Natural killer cell (primary cell): ENCODE measurements around the gene ABCA4. TPM values are rescaled to one million over a fixed set of nuclear protein-coding genes. Genes with fewer than 3 reads are reported as not detected.

Experiments used
- ATAC-seq, 3 donors: fragments of 150-1000 bp in 2 of 3; fragments of 200-7000 bp in 1 of 3; cut with Tn5 transposase; 1 replicate in 1 of 3; 2 replicates in 2 of 3; pipeline ENCODE4 v1.10.0; 2021; ENCODE audit warnings: mild to moderate bottlenecking in 2 of 3, moderate library complexity in 2 of 3
- DNase-seq, 2 donors: peaks; one replicate each; pipeline versions ENCODE4 v3.0.0 to v3.0.0-alpha.2; 2013 to 2021; ENCODE audit warnings: mixed read lengths in 1 of 2
- H3K27ac ChIP-seq: one replicate; pipeline ENCODE4 v1.5.1; 2013; ENCODE audit warnings: mild to moderate bottlenecking, low read length
- H3K27me3 ChIP-seq: one replicate; pipeline ENCODE4 v1.6.1; 2013; ENCODE audit warnings: low read length; ENCODE audit not compliant: control insufficient read depth, insufficient read depth
- H3K36me3 ChIP-seq: one replicate; pipeline ENCODE4 v1.6.1; 2013; ENCODE audit warnings: low read length; ENCODE audit not compliant: control insufficient read depth, insufficient read depth
- H3K4me1 ChIP-seq: one replicate; pipeline ENCODE4 v1.6.1; 2013; ENCODE audit warnings: low read length; ENCODE audit not compliant: control insufficient read depth, insufficient read depth
- H3K4me3 ChIP-seq: one replicate; pipeline ENCODE4 v1.5.1; 2013; ENCODE audit warnings: low read length
- H3K9me3 ChIP-seq: one replicate; pipeline ENCODE4 v1.6.1; 2013; ENCODE audit warnings: low read length; ENCODE audit not compliant: control insufficient read depth, insufficient read depth
- H3K27ac Mint-ChIP-seq, 2 donors: one replicate each; pipeline ENCODE4 v1.8.0; 2022; ENCODE audit warnings: mild to moderate bottlenecking in 2 of 2, mixed read lengths in 2 of 2, moderate library complexity in 1 of 2
- H3K27me3 Mint-ChIP-seq, 2 donors: one replicate each; pipeline ENCODE4 v1.8.0; 2022; ENCODE audit warnings: low read depth in 2 of 2, mixed read lengths in 2 of 2
- H3K36me3 Mint-ChIP-seq: one replicate; pipeline ENCODE4 v1.8.0; 2022; ENCODE audit warnings: mixed read lengths
- H3K4me1 Mint-ChIP-seq, 2 donors: one replicate each; pipeline ENCODE4 v1.8.0; 2022; ENCODE audit warnings: mixed read lengths in 2 of 2
- H3K4me3 Mint-ChIP-seq: one replicate; pipeline ENCODE4 v1.8.0; 2022; ENCODE audit warnings: mild to moderate bottlenecking, moderate library complexity, mixed read lengths
- H3K9me3 Mint-ChIP-seq, 2 donors: one replicate each; pipeline ENCODE4 v1.8.0; 2022; ENCODE audit warnings: mixed read lengths in 2 of 2
- CTCF ChIP-seq: fragments of 200-600 bp; IDR thresholded peaks from one replicate; pipeline ENCODE4 v1.8.0; 2022; ENCODE audit warnings: antibody characterized with exemption
- WGBS: methylation state at CpG from one replicate; pipeline ENCODE4 v1.1.7; 2013; ENCODE audit warnings: missing lambda C conversion rate; ENCODE audit not compliant: insufficient coverage; 5-methylcytosine and 5-hydroxymethylcytosine counted together
- intact Hi-C: fragments of 100-400 bp; cut with micrococcal nuclease; formaldehyde crosslinking; loops from one replicate; pipeline ENCODE4 v1.14.2; 2022
- total RNA-seq, 4 donors: library from RNA; stranded (reverse); fragments of 120-200 nt in 1 of 4; gene quantifications; one replicate each; pipeline versions ENCODE4 v1.2.3 to v1.2.4, GENCODE V29; 2013 to 2022

The ABCA4 gene
- total RNA-seq, 3 donors from 2014 or later (not counting 1 experiment from before 2014, with no cell fraction given) = 0.48 TPM; not detected in 2

GRCh38 chr1:93990010-93990409 is 130.9 kb downstream of the ABCA4 start:
- Mint-ChIP-seq H3K27ac (peak overlapping the region; percentile 63 to 88), H3K4me3 (peak overlapping the region; percentile 58), H3K9me3 (no peaks in the 10 kb centered on the region), H3K27me3 (peaks cover 0 to 5% of the 10 kb centered on the region in 2 donors), H3K4me1 (peaks cover 44 to 68% of the 10 kb centered on the region in 2 donors), H3K36me3 (no peaks in the 10 kb centered on the region)
- peak overlapping the region; percentile 29 for H3K27ac ChIP-seq
- H3K4me3 ChIP-seq = no peak overlapping the region
- intact Hi-C loops = loop anchor here (2.0 kb wide), 1 partner anchor 27 kb away; no protein-coding TSS in a partner anchor
- TF ChIP-seq CTCF = no peak
- ATAC-seq (peak; percentile 18 to 51 (median 41)), DNase-seq (no peak)
- no peaks in the 10 kb centered on the region for H3K9me3 ChIP-seq
- H3K27me3 ChIP-seq = no peaks in the 10 kb centered on the region
- WGBS = 53% methylated on average over 5 of the region's 5 CpGs
- H3K36me3 ChIP-seq = no peaks in the 10 kb centered on the region
- peaks cover 24% of the 10 kb centered on the region for H3K4me1 ChIP-seq

GRCh38 chr1:93989601-93990000 is 131.3 kb downstream of the ABCA4 start:
- peaks cover 41 to 64% of the 10 kb centered on the region in 2 donors for H3K4me1 Mint-ChIP-seq
- Histone ChIP-seq H3K9me3 (no peaks in the 10 kb centered on the region), H3K4me3 (no peak overlapping the region), H3K36me3 (no peaks in the 10 kb centered on the region), H3K4me1 (peaks cover 24% of the 10 kb centered on the region), H3K27ac (no peak overlapping the region), H3K27me3 (no peaks in the 10 kb centered on the region)
- peaks cover 0 to 6% of the 10 kb centered on the region in 2 donors for H3K27me3 Mint-ChIP-seq
- WGBS = 98% methylated on average over 5 of the region's 5 CpGs
- intact Hi-C loops = no loop called here
- peak overlapping the region; percentile 63 to 88 for H3K27ac Mint-ChIP-seq
- DNase-seq (no peak), ATAC-seq (no peak)
- H3K4me3 Mint-ChIP-seq = no peak overlapping the region
- H3K9me3 Mint-ChIP-seq = no peaks in the 10 kb centered on the region
- TF ChIP-seq CTCF = no peak
- no peaks in the 10 kb centered on the region for H3K36me3 Mint-ChIP-seq

- no peak overlapping the region for H3K4me3 Mint-ChIP-seq
- no peak overlapping the region for H3K4me3 ChIP-seq
- H3K36me3 ChIP-seq = no peaks in the 10 kb centered on the region
- H3K9me3 ChIP-seq = no peaks in the 10 kb centered on the region
- ATAC-seq = no peak
- 80% methylated on average over 3 of the region's 3 CpGs for WGBS
- TF ChIP-seq CTCF = no peak
- peaks cover 24% of the 10 kb centered on the region for H3K4me1 ChIP-seq
- peaks cover 0 to 9% of the 10 kb centered on the region in 2 donors for H3K27me3 Mint-ChIP-seq
- no peaks in the 10 kb centered on the region for H3K36me3 Mint-ChIP-seq
- no peak overlapping the region for H3K27ac ChIP-seq
- no peaks in the 10 kb centered on the region for H3K27me3 ChIP-seq
- DNase-seq = no peak
- peaks cover 39 to 60% of the 10 kb centered on the region in 2 donors for H3K4me1 Mint-ChIP-seq
- no peaks in the 10 kb centered on the region for H3K9me3 Mint-ChIP-seq
- no peak overlapping the region for H3K27ac Mint-ChIP-seq
- intact Hi-C loops = no loop called here
These were observed 132.2 kb downstream of the ABCA4 start for GRCh38 chr1:93988634-93989350.
